ENCODE measurements around the gene MRC2. TPM values are rescaled to one million over a fixed set of nuclear protein-coding genes. Genes with fewer than 3 reads are reported as not detected.

Gene MRC2
- total RNA-seq = 45.9 and 53.0 TPM in 2 replicates

- Histone ChIP-seq H3K27me3 (ENCODE audit: control insufficient read depth, insufficient read depth, low read length) (no peaks in the 10 kb centered on the region), H3K4me3 (ENCODE audit: low read depth, low read length) (peak within 1 kb of the TSS; percentile 72), H3K36me3 (ENCODE audit: control insufficient read depth, insufficient read depth, low read length) (no peaks in the 10 kb centered on the region)
- no peak for TF ChIP-seq CTCF (IDR thresholded peaks at IDR 0.05; ENCODE audit: insufficient read depth, low read length, poor library complexity, severe bottlenecking)
- DNase-seq (ENCODE audit: low read depth) = no peak
Observed at GRCh38 chr17:62627219-62627903, at the start of gene MRC2. Gene MRC2 (plus strand): TSS chr17:62627670. CDS start chr17:62627803, 133 bp downstream.

- Histone ChIP-seq H3K4me3 (ENCODE audit: low read depth, low read length) (no peak overlapping the region), H3K36me3 (ENCODE audit: control insufficient read depth, insufficient read depth, low read length) (no peaks in the 10 kb centered on the region), H3K27me3 (ENCODE audit: control insufficient read depth, insufficient read depth, low read length) (no peaks in the 10 kb centered on the region)
- DNase-seq (ENCODE audit: low read depth) = no peak
- no peak for TF ChIP-seq CTCF (IDR thresholded peaks at IDR 0.05; ENCODE audit: insufficient read depth, low read length, poor library complexity, severe bottlenecking)
Observed at GRCh38 chr17:62578757-62579487, 48.5 kb upstream of the MRC2 start.

- no peak for TF ChIP-seq CTCF (IDR thresholded peaks at IDR 0.05; ENCODE audit: insufficient read depth, low read length, poor library complexity, severe bottlenecking)
- H3K36me3 ChIP-seq (ENCODE audit: control insufficient read depth, insufficient read depth, low read length) = no peaks in the 10 kb centered on the region
- no peak overlapping the region for H3K4me3 ChIP-seq (ENCODE audit: low read depth, low read length)
- no peaks in the 10 kb centered on the region for H3K27me3 ChIP-seq (ENCODE audit: control insufficient read depth, insufficient read depth, low read length)
- DNase-seq (ENCODE audit: low read depth) = no peak
Observed at GRCh38 chr17:62580947-62581346, 46.5 kb upstream of the MRC2 start.

GRCh38 chr17:62581764-62582163 lies 45.7 kb upstream of the MRC2 start:
- H3K36me3 ChIP-seq (ENCODE audit: control insufficient read depth, insufficient read depth, low read length) = no peaks in the 10 kb centered on the region
- no peak overlapping the region for H3K4me3 ChIP-seq (ENCODE audit: low read depth, low read length)
- TF ChIP-seq CTCF (IDR thresholded peaks at IDR 0.05; ENCODE audit: insufficient read depth, low read length, poor library complexity, severe bottlenecking) = no peak
- no peak for DNase-seq (ENCODE audit: low read depth)
- no peaks in the 10 kb centered on the region for H3K27me3 ChIP-seq (ENCODE audit: control insufficient read depth, insufficient read depth, low read length)

GRCh38 chr17:62587554-62587953 lies 39.9 kb upstream of the MRC2 start:
- H3K36me3 ChIP-seq (ENCODE audit: control insufficient read depth, insufficient read depth, low read length) = peaks cover 2% of the 10 kb centered on the region

More at GRCh38 chr17:62587554-62587953, 39.9 kb upstream of the MRC2 start:
- Histone ChIP-seq H3K4me3 (ENCODE audit: low read depth, low read length) (no peak overlapping the region), H3K27me3 (ENCODE audit: control insufficient read depth, insufficient read depth, low read length) (no peaks in the 10 kb centered on the region)
- no peak for TF ChIP-seq CTCF (IDR thresholded peaks at IDR 0.05; ENCODE audit: insufficient read depth, low read length, poor library complexity, severe bottlenecking)
- no peak for DNase-seq (ENCODE audit: low read depth)

Measured in kidney epithelial cell (primary cell).